AG09309 (cell line): ENCODE data around the gene PLAAT5.

ENCODE experiments used
- DNase-seq: peaks from one replicate; pipeline ENCODE4 v3.0.0-alpha.2; 2010; ENCODE audit warnings: low read depth
- H3K4me3 ChIP-seq: 2 replicates; pipeline ENCODE4 v1.5.1; 2011; ENCODE audit warnings: mild to moderate bottlenecking, low read depth, low read length, moderate library complexity; ENCODE audit not compliant: control insufficient read depth
- TF ChIP-seq, protein P1 (sequence below): IDR thresholded peaks from 2 replicates; pipeline ENCODE4 v1.5.1; 2011; ENCODE audit warnings: mild to moderate bottlenecking, low read depth, low read length, inconsistent platforms; ENCODE audit not compliant: insufficient read depth, control insufficient read depth; ENCODE audit errors: missing control alignments

PLAAT5 gene

GRCh38 chr11:63470311-63470710 lies 20.7 kb downstream of the PLAAT5 start:
- no peak overlapping the region for H3K4me3 ChIP-seq
- DNase-seq: no peak
- TF ChIP-seq, protein P1, sequence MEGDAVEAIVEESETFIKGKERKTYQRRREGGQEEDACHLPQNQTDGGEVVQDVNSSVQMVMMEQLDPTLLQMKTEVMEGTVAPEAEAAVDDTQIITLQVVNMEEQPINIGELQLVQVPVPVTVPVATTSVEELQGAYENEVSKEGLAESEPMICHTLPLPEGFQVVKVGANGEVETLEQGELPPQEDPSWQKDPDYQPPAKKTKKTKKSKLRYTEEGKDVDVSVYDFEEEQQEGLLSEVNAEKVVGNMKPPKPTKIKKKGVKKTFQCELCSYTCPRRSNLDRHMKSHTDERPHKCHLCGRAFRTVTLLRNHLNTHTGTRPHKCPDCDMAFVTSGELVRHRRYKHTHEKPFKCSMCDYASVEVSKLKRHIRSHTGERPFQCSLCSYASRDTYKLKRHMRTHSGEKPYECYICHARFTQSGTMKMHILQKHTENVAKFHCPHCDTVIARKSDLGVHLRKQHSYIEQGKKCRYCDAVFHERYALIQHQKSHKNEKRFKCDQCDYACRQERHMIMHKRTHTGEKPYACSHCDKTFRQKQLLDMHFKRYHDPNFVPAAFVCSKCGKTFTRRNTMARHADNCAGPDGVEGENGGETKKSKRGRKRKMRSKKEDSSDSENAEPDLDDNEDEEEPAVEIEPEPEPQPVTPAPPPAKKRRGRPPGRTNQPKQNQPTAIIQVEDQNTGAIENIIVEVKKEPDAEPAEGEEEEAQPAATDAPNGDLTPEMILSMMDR: no peak

GRCh38 chr11:63462137-63462536 lies 28.8 kb downstream of the PLAAT5 start:
- TF ChIP-seq, protein P1: no peak
- DNase-seq: no peak
- H3K4me3 ChIP-seq: no peak overlapping the region

- TF ChIP-seq, protein P1: no peak
Observed at GRCh38 chr11:63459586-63459985, 31.4 kb downstream of the PLAAT5 start.

GRCh38 chr11:63448646-63449045 lies 42.3 kb downstream of the PLAAT5 start:
- DNase-seq: no peak
- no peak overlapping the region for H3K4me3 ChIP-seq
- TF ChIP-seq, protein P1: no peak

More at GRCh38 chr11:63459586-63459985, 31.4 kb downstream of the PLAAT5 start:
- DNase-seq: no peak
- H3K4me3 ChIP-seq: no peak overlapping the region

- H3K4me3 ChIP-seq: no peak overlapping the region
- no peak for DNase-seq
- TF ChIP-seq, protein P1: no peak
Observed at GRCh38 chr11:63445720-63446119, 45.2 kb downstream of the PLAAT5 start.

DNA sequence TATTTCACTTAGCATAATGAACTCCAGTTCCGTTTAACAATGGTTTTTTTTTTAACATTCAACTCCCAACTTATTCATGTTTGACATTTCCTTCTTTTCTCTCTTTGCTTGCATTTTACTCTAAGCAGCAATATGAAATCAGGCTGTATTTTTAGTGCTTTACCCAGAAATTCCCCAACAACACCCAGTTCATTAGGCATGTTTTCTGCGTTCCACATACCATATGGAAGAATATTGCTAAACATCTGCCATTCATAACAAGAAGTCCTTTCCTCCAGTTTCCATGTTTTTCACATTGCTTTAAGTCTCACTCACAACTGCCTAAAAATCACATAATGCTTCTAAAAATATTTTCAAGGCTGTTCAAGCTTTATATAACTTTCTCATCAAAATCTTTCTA lies 45.8 kb downstream of the PLAAT5 start:
- DNase-seq: no peak
- H3K4me3 ChIP-seq: no peak overlapping the region
- TF ChIP-seq, protein P1: no peak

DNA sequence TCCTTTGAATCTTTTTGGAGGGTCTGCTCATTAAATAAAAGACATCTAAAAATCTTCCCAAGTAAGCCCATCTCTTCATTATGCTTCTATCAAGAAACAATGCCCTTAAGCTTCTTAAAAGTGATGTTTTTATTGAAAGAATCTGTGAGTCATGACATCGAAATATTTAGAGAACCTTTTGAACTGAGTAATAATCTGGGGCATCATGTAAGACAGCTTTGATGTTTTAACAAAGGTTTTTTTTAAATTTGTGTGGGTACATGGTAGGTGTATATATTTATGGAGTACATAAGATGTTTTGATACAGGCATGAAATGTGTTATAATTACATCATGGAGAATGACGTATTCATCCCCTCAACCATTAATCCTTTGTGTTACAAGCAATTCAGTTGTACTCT lies 46.8 kb downstream of the PLAAT5 start:
- no peak overlapping the region for H3K4me3 ChIP-seq
- no peak for DNase-seq
- TF ChIP-seq, protein P1: no peak
